ENCODE results near the gene C12orf56.
"Not testable (repeated sequence)": the region's sequence is repeated elsewhere in the genome, so short reads cannot be mapped to it uniquely, and the experiment has no call there.

C12orf56 gene

GRCh38 chr12:64335886-64336466 is 54.6 kb downstream of the C12orf56 start:
- no peak overlapping the region for H2AFZ ChIP-seq (ENCODE audit: insufficient read depth, low read length, poor library complexity)
- no peaks in the 10 kb centered on the region for H3K36me3 ChIP-seq (ENCODE audit: control insufficient read depth in 1 of 2, insufficient read depth in 2 of 2, low read length in 2 of 2)
- H3K27me3 ChIP-seq (ENCODE audit: insufficient read depth, low read length): no peaks in the 10 kb centered on the region
- no peak overlapping the region for H3K23ac ChIP-seq (ENCODE audit: low read length)
- DNase-seq: no peak
- H3K18ac ChIP-seq (ENCODE audit: low read length): no peak overlapping the region
- H4K8ac ChIP-seq (ENCODE audit: low read depth, low read length): no peak overlapping the region
- H3K4ac ChIP-seq (ENCODE audit: low read depth, low read length): no peak overlapping the region
- H3K9me3 ChIP-seq (ENCODE audit: insufficient read depth, low read depth, low read length): no peaks in the 10 kb centered on the region
- H3K4me2 ChIP-seq (ENCODE audit: low read length): no peak overlapping the region
- H2AK5ac ChIP-seq (ENCODE audit: low read length): no peak overlapping the region
- H3K14ac ChIP-seq (ENCODE audit: low read length): no peak overlapping the region
- no peak overlapping the region for H4K91ac ChIP-seq (ENCODE audit: low read depth, low read length)
- no CpG with 5 or more reads among the region's 4 CpGs for WGBS (ENCODE audit: extremely low coverage, insufficient coverage, insufficient read length)
- no peak overlapping the region for H2BK120ac ChIP-seq (ENCODE audit: insufficient read depth, low read length, poor library complexity)
- H3K4me1 ChIP-seq (ENCODE audit: control insufficient read depth in 1 of 2, insufficient read depth in 2 of 2, low read length in 2 of 2): no peaks in the 10 kb centered on the region
- H3K79me1 ChIP-seq (ENCODE audit: low read length): no peaks in the 10 kb centered on the region
- no peak overlapping the region for H3K9ac ChIP-seq (ENCODE audit: low read length)
- H2BK12ac ChIP-seq (ENCODE audit: low read length): no peak overlapping the region
- H4K12ac ChIP-seq (ENCODE audit: low read depth, low read length): no peak overlapping the region
- H3K27ac ChIP-seq (ENCODE audit: low read depth, low read length): no peak overlapping the region
- H2BK5ac ChIP-seq (ENCODE audit: low read depth, low read length, poor library complexity): no peak overlapping the region
- H3K4me3 ChIP-seq (ENCODE audit: low read depth, low read length): no peak overlapping the region
- no peaks in the 10 kb centered on the region for H3K79me2 ChIP-seq (ENCODE audit: control insufficient read depth, insufficient read depth, low read length, poor library complexity)

DNA sequence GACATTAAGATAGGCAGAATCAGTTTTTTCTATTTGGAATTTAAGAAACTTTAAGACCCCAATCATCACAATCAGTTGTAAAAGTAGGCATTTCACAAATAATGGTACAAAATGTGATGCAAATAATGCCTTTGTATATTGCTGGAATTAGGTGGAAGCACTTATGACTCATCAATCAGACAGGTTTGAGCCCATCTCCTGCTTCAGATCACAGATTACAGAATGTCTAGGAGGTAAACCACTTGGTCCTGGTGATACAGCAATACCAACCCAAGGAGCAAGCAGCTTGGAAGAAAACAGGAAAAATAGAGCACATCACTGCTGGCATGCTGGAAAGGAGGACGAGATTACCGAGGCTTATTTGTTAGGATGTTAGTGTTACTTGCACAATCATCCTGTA is 57.6 kb downstream of the C12orf56 start:
- H3K4me1 ChIP-seq (ENCODE audit: control insufficient read depth in 1 of 2, insufficient read depth in 2 of 2, low read length in 2 of 2): no peaks in the 10 kb centered on the region
- DNase-seq: no peak
- no peak overlapping the region for H3K4me3 ChIP-seq (ENCODE audit: low read depth, low read length)
- no peak overlapping the region for H3K14ac ChIP-seq (ENCODE audit: low read length)
- no peak overlapping the region for H4K91ac ChIP-seq (ENCODE audit: low read depth, low read length)
- no peak overlapping the region for H2BK12ac ChIP-seq (ENCODE audit: low read length)
- H3K27ac ChIP-seq (ENCODE audit: low read depth, low read length): no peak overlapping the region
- H3K9me3 ChIP-seq (ENCODE audit: insufficient read depth, low read depth, low read length): no peaks in the 10 kb centered on the region
- H3K36me3 ChIP-seq (ENCODE audit: control insufficient read depth in 1 of 2, insufficient read depth in 2 of 2, low read length in 2 of 2): no peaks in the 10 kb centered on the region
- no peak overlapping the region for H4K8ac ChIP-seq (ENCODE audit: low read depth, low read length)
- H3K9ac ChIP-seq (ENCODE audit: low read length): no peak overlapping the region
- no peak overlapping the region for H2BK120ac ChIP-seq (ENCODE audit: insufficient read depth, low read length, poor library complexity)
- no peak overlapping the region for H3K4me2 ChIP-seq (ENCODE audit: low read length)
- H2AK5ac ChIP-seq (ENCODE audit: low read length): no peak overlapping the region
- no peaks in the 10 kb centered on the region for H3K79me2 ChIP-seq (ENCODE audit: control insufficient read depth, insufficient read depth, low read length, poor library complexity)
- H3K27me3 ChIP-seq (ENCODE audit: insufficient read depth, low read length): no peaks in the 10 kb centered on the region
- H3K4ac ChIP-seq (ENCODE audit: low read depth, low read length): no peak overlapping the region
- H2AFZ ChIP-seq (ENCODE audit: insufficient read depth, low read length, poor library complexity): no peak overlapping the region
- H2BK5ac ChIP-seq (ENCODE audit: low read depth, low read length, poor library complexity): no peak overlapping the region
- H3K23ac ChIP-seq (ENCODE audit: low read length): no peak overlapping the region
- H3K79me1 ChIP-seq (ENCODE audit: low read length): no peaks in the 10 kb centered on the region
- no peak overlapping the region for H4K12ac ChIP-seq (ENCODE audit: low read depth, low read length)
- H3K18ac ChIP-seq (ENCODE audit: low read length): no peak overlapping the region
- WGBS (ENCODE audit: extremely low coverage, insufficient coverage, insufficient read length): no CpG with 5 or more reads among the region's 2 CpGs

GRCh38 chr12:64332296-64332695 is 58.3 kb downstream of the C12orf56 start:
- H4K91ac ChIP-seq (ENCODE audit: low read depth, low read length): no peak overlapping the region
- no peaks in the 10 kb centered on the region for H3K36me3 ChIP-seq (ENCODE audit: control insufficient read depth in 1 of 2, insufficient read depth in 2 of 2, low read length in 2 of 2)
- no peak overlapping the region for H3K27ac ChIP-seq (ENCODE audit: low read depth, low read length)
- H2BK120ac ChIP-seq (ENCODE audit: insufficient read depth, low read length, poor library complexity): no peak overlapping the region
- no peak overlapping the region for H3K9ac ChIP-seq (ENCODE audit: low read length)
- DNase-seq: no peak
- H3K18ac ChIP-seq (ENCODE audit: low read length): no peak overlapping the region
- H4K8ac ChIP-seq (ENCODE audit: low read depth, low read length): no peak overlapping the region
- H2AK5ac ChIP-seq (ENCODE audit: low read length): no peak overlapping the region
- H3K27me3 ChIP-seq (ENCODE audit: insufficient read depth, low read length): no peaks in the 10 kb centered on the region
- H3K23ac ChIP-seq (ENCODE audit: low read length): no peak overlapping the region
- H3K9me3 ChIP-seq (ENCODE audit: insufficient read depth, low read depth, low read length): no peaks in the 10 kb centered on the region
- no peak overlapping the region for H3K14ac ChIP-seq (ENCODE audit: low read length)
- H3K79me2 ChIP-seq (ENCODE audit: control insufficient read depth, insufficient read depth, low read length, poor library complexity): no peaks in the 10 kb centered on the region
- no peak overlapping the region for H2BK5ac ChIP-seq (ENCODE audit: low read depth, low read length, poor library complexity)
- no peak overlapping the region for H4K12ac ChIP-seq (ENCODE audit: low read depth, low read length)
- no peak overlapping the region for H3K4me3 ChIP-seq (ENCODE audit: low read depth, low read length)
- no CpG with 5 or more reads among the region's 5 CpGs for WGBS (ENCODE audit: extremely low coverage, insufficient coverage, insufficient read length)
- no peak overlapping the region for H3K4ac ChIP-seq (ENCODE audit: low read depth, low read length)
- H2AFZ ChIP-seq (ENCODE audit: insufficient read depth, low read length, poor library complexity): no peak overlapping the region
- no peaks in the 10 kb centered on the region for H3K79me1 ChIP-seq (ENCODE audit: low read length)
- H3K4me1 ChIP-seq (ENCODE audit: control insufficient read depth in 1 of 2, insufficient read depth in 2 of 2, low read length in 2 of 2): no peaks in the 10 kb centered on the region
- no peak overlapping the region for H2BK12ac ChIP-seq (ENCODE audit: low read length)
- no peak overlapping the region for H3K4me2 ChIP-seq (ENCODE audit: low read length)

GRCh38 chr12:64329031-64329710 is 61.4 kb downstream of the C12orf56 start:
- not testable (repeated sequence) for H3K79me1 ChIP-seq (ENCODE audit: low read length); H3K9ac ChIP-seq (ENCODE audit: low read length); H3K27me3 ChIP-seq (ENCODE audit: insufficient read depth, low read length); DNase-seq; H3K4me3 ChIP-seq (ENCODE audit: low read depth, low read length); H3K23ac ChIP-seq (ENCODE audit: low read length); H2AFZ ChIP-seq (ENCODE audit: insufficient read depth, low read length, poor library complexity); H3K4me2 ChIP-seq (ENCODE audit: low read length); H4K91ac ChIP-seq (ENCODE audit: low read depth, low read length); H3K79me2 ChIP-seq (ENCODE audit: control insufficient read depth, insufficient read depth, low read length, poor library complexity); H2BK12ac ChIP-seq (ENCODE audit: low read length); H2BK5ac ChIP-seq (ENCODE audit: low read depth, low read length, poor library complexity); H4K12ac ChIP-seq (ENCODE audit: low read depth, low read length); H4K8ac ChIP-seq (ENCODE audit: low read depth, low read length); H3K36me3 ChIP-seq (ENCODE audit: control insufficient read depth in 1 of 2, insufficient read depth in 2 of 2, low read length in 2 of 2); H3K9me3 ChIP-seq (ENCODE audit: insufficient read depth, low read depth, low read length); H3K27ac ChIP-seq (ENCODE audit: low read depth, low read length); H2AK5ac ChIP-seq (ENCODE audit: low read length); H3K4ac ChIP-seq (ENCODE audit: low read depth, low read length); H3K4me1 ChIP-seq (ENCODE audit: control insufficient read depth in 1 of 2, insufficient read depth in 2 of 2, low read length in 2 of 2); H3K18ac ChIP-seq (ENCODE audit: low read length); H3K14ac ChIP-seq (ENCODE audit: low read length); H2BK120ac ChIP-seq (ENCODE audit: insufficient read depth, low read length, poor library complexity)
- no CpG with 5 or more reads among the region's 9 CpGs for WGBS (ENCODE audit: extremely low coverage, insufficient coverage, insufficient read length)
